Body of pancreas (tissue), 4 donors: Measurements from ENCODE around the gene PCBP2.

ENCODE experiments used
- POLR2A ChIP-seq, 3 donors: fragments of 450-650 bp; IDR thresholded peaks; one replicate each; pipeline ENCODE4 v1.6.1; 2016; ENCODE audit warnings: antibody characterized with exemption in 3 of 3, mild to moderate bottlenecking in 2 of 3
- TF ChIP-seq, protein P1 (sequence below), 7 experiments: fragments of 450-650 bp in 4 of 7; fragments of 200-600 bp in 3 of 7; sonication (generic) in 3 of 7; IDR thresholded peaks; one replicate each; pipeline ENCODE4 v1.5.1; 2016 to 2019; ENCODE audit warnings: antibody characterized with exemption in 7 of 7

- TF ChIP-seq, protein P1, sequence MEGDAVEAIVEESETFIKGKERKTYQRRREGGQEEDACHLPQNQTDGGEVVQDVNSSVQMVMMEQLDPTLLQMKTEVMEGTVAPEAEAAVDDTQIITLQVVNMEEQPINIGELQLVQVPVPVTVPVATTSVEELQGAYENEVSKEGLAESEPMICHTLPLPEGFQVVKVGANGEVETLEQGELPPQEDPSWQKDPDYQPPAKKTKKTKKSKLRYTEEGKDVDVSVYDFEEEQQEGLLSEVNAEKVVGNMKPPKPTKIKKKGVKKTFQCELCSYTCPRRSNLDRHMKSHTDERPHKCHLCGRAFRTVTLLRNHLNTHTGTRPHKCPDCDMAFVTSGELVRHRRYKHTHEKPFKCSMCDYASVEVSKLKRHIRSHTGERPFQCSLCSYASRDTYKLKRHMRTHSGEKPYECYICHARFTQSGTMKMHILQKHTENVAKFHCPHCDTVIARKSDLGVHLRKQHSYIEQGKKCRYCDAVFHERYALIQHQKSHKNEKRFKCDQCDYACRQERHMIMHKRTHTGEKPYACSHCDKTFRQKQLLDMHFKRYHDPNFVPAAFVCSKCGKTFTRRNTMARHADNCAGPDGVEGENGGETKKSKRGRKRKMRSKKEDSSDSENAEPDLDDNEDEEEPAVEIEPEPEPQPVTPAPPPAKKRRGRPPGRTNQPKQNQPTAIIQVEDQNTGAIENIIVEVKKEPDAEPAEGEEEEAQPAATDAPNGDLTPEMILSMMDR (IDR thresholded peaks at IDR 0.05): no peak
- no peak for TF ChIP-seq POLR2A (IDR thresholded peaks at IDR 0.05)
These were observed 20.2 kb downstream of the PCBP2 start for GRCh38 chr12:53472056-53472582.
